GM12874 (cell line): ENCODE results near the gene HRH4.

ENCODE experiments used
- TF ChIP-seq, protein P1 (sequence below): IDR thresholded peaks from 2 replicates; pipeline ENCODE4 v1.5.1; 2011; ENCODE audit warnings: low read depth, mild to moderate bottlenecking, control low read depth, low read length, moderate library complexity; ENCODE audit not compliant: insufficient read depth

HRH4 gene

DNA sequence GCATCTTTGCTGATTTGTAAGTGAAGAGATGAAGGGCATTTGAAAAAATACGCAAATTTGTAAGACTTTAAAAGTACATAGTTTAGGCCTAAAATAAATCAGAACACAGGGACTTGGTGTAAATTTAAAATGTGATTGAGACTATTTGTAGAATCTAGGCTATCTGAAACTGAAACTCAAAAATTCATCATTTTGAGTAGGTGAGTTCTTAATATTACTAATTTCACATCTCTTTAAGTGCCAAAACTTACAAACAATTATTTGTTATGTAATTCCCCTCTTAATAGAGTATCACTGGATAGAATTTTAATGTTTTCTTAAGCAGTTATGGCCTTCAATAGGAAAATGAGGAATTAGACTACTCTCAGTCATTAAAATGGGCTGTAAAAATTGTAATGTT, 14.0 kb upstream of the HRH4 start:
- TF ChIP-seq, protein P1, sequence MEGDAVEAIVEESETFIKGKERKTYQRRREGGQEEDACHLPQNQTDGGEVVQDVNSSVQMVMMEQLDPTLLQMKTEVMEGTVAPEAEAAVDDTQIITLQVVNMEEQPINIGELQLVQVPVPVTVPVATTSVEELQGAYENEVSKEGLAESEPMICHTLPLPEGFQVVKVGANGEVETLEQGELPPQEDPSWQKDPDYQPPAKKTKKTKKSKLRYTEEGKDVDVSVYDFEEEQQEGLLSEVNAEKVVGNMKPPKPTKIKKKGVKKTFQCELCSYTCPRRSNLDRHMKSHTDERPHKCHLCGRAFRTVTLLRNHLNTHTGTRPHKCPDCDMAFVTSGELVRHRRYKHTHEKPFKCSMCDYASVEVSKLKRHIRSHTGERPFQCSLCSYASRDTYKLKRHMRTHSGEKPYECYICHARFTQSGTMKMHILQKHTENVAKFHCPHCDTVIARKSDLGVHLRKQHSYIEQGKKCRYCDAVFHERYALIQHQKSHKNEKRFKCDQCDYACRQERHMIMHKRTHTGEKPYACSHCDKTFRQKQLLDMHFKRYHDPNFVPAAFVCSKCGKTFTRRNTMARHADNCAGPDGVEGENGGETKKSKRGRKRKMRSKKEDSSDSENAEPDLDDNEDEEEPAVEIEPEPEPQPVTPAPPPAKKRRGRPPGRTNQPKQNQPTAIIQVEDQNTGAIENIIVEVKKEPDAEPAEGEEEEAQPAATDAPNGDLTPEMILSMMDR = no peak

DNA sequence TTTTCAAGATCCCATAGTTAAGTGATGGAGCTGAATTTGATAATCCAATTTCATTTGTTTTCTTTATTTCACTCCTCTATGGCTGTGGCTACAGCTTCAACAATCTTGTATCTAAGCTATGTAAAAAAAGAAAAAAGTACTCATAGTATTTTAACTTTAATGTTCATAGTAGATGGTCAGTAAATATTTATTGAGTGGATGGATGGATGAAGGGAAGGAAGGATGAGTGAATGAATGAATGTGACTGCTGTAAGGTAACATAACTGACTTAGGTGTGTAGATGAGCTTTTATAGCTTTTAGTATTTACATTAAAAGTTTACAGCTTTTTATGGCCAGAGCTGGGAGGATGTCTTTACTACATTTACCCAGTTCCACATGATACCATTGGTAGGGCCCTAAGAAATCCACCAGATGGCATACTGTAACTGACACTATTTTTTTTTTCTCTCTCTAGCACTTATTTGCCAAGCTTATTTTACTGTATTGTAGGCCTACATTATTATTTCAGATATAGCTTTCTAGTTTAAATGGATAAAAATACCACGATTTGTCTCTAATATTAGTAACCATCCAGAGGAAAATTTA, 13.4 kb upstream of the HRH4 start:
- TF ChIP-seq, protein P1 = no peak

DNA sequence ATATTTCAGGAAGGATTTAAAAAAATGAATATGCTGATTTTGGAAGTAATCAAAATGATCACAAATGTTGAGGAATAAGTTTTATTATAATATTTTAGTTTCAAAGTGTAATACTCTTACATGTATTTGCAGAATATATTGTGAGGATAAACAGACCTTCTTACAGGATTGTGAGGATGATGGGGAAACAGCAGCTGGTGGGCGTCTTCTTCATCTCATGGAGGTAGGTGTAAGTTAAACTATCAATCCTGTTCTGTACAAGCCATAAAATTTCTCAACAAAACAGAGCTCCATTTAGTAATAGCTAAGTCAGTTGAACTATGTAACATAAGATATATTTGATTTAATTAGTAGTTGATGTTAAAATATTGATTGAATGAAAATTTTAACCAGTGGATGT, 12.5 kb upstream of the HRH4 start:
- TF ChIP-seq, protein P1 = no peak

DNA sequence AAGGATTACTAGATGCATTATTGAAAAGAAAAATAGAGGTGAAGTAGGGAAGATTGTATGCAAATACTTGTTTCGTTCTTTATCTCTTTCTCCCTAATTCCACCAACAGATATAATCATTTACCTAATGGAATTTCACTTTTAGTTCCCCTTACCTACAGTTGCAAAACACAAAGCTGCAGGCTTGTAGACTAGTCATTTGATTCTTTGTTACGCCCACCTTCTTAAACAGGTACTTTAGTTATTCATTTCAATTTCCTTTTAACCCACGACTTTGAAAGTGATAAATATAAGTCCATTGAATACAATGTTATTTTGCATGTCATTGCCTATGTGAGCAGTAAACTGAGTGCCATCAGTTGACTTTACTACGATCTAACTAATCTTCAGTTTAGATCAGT, 3.9 kb upstream of the HRH4 start:
- TF ChIP-seq, protein P1 = no peak

DNA sequence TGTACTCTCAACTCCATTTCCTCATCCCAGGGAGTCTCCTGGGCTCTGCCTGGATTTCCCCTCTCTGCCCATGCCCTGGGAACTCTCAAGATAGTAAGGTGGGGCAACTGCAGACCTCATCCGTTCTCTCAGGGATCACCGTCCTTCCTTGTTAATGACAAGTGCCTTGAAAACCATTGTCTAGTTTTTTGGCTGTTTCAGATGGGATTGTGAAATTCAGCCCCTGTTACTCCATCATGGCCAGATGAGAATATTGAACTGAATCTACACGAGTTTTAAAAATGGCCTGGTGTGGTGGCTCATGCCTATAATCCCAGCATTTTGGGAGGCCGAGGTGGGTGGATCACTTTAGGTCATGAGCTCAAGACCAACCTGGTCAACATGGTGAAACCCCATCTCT, 665 bp upstream of the HRH4 start:
- TF ChIP-seq, protein P1 = no peak

DNA sequence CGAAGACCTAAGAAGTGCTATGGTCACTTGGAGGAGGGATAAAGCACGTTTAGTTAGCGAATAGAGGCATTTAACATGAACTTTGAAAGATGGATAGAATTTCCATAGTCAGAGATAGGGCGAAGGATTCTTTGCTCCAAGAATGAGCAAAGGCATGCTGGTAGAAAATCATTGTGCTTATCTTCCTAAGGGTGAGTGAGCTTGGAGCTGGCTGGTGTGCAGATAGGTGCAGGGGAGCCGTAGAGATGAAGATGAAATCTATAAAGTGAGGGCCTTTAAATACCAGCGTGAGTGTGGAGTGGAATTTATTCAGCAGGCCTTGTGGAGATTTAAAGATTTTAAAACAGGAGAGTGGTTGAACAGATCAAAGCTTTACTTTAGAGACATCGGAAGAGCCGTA, 1.6 kb downstream of the HRH4 start:
- TF ChIP-seq, protein P1 = no peak

DNA sequence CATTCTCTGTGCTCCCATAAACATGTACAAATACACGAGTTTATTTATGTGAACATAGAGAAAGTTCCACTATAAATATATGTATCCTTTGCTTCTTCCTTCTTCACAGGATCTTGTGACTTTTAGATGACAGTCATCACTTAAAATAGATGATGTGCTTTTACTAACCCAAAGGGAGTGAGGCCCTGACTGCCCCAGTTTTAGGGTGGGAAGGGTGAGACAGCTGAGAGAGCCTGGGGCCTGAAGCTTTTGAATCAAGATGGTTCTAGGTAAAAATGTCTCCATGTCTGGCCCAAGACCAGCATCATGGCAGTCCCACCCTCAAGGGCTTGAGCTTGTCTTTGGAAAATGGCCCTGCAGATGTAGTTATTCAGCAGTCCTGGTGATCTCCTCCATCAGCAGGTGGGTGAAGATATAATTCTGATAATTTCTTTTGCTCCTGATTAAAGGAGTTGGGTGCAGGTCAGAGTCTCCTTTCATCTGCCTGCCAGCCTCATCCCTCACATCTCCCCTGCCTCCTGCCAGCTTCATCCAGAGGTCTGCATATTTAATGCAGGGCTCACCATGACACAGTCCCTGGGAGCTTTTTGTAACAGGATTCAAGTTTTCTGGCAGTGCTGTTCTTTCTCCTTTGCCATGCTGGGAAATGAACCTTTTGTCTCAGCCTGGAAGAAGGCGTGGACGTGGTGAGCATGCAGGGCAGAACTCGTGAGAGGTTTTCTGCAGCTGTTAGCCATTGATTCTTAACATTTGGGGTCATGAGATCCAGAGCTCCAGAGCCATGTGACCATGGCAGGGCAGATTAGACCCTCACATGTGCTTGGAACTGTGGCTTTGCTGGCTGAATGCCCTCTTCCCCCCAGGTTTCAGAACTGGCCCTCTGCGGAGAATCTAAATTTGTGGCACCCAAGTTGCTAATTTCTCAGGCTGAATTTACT, 2.7 kb downstream of the HRH4 start:
- TF ChIP-seq, protein P1 = no peak
